NCI-H146 (cell line): Measurements from ENCODE around the gene TADA2B.
A peak's percentile ranks its signal among the peaks of the same experiment; 100 is the strongest.
"Not testable (repeated sequence)": the region's sequence is repeated elsewhere in the genome, so short reads cannot be mapped to it uniquely, and the experiment has no call there.

Experiments
- DNase-seq: peaks from one replicate; lab custom pipeline; 2025; lab: John Stamatoyannopoulos, UW

Gene TADA2B

DNA sequence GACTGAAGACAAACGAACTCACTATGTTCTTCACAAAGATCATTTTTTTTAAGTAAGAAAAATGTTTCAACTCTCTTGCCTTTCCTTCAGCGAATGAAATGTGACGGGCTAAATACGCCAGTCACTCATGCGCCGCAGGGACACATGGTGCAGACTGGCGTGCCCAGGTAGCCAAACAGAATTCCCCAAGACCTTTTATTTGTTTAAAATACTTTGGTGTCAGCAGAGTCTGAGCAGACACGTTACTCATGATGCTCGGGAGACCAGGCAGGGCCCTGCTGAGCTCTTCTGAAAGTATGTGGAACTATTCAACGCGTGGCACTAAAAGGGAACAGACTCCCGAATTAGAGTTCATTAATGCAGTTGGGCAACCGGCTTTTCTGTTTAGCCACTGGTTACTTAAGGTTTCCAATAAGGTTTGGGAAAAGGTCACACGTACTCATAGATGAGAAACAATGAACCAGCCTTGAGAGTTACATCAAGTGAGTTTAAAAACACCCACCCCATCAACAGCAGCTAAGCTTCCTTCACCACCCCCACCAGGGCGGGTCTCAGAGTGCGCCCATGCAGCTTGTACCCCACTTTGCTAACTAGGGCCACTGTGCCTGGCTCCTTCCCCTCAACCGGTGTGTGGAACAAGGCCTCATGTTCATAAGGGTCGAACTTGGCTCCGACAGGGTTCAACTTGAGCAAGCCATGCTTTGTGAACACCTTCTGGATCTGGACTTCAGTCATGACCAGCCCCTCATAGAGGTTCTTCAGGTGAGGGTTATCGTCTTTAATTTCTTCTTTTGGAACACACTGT is 17.4 kb downstream of the TADA2B start:
- no peak for DNase-seq

DNA sequence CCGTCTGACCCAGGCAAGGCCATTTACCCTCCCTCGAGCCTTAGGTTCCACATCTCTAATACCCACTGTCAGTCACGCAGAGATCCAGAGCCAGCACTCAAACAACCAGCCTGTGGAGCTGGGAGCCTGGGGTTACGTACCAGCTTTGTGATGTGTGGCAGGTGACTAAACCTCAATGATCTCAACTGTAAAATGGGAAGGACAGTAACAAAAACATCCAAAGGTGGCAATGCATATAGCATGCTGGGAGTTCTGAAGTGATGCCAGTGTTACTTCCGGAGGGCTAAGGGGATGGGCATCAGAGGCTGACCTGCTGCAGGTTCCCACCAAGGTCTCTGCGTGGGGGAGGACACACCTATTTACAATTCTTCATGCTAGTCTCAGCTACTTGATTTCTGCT is 18.6 kb downstream of the TADA2B start:
- no peak for DNase-seq

DNA sequence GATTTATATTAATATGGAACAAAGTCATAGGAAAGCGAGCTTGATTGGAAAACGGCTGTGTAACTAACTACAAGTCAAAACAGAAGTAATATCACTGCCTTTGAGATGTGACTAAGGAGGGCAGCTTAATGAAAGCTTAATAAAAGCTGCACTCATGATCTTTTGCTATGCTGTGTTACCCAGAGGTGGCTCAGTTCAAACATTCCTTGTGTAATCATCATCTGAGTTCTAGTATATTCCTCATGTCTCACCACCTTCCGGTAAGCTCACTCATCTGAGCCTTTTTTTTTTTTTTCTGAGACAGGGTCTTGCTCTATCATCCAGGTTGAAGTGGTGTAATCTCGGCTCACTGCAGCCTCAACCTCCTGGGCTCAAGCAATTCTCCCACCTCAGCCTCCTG is 19.6 kb downstream of the TADA2B start:
- no peak for DNase-seq

- no peak for DNase-seq
These were observed 20.2 kb downstream of the TADA2B start for GRCh38 chr4:7063362-7063761.

DNA sequence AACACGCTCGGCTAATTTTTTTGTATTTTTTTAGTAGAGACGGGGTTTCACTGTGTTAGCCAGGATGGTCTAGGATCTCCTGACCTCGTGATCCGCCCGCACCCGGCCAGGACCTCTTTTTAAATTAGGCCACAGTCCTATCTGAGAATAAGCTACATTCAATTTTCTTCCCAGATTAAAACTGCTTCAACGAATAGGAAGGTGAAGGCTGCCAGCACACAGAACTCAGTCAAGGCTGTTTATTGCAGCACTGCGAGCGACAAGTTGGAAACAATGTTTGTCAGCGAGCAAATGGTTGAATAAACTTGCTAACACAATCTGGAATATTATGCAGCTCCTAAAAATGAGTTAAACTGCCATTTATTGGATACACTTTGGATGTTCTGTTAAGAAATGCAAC is 22.8 kb downstream of the TADA2B start:
- no peak for DNase-seq

DNA sequence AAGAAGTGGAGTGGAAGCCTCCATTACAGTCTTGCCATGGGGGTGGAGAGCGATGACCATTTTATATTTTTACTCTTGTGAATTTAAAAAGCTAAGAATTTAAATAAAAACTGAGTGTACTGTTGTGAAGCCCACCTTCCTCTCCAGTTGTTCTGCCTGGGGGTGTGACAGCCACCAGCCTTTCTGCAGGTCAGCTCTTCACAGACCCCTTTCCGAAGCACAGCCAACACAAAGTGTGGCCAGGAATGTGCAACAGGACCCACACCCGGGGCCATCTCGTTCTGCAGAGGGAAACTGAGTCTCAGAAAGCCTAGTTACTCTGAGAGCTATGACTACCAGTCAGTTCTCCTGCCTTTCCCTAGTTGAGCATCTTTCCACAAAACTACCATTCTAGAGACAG is 23.3 kb downstream of the TADA2B start:
- no peak for DNase-seq

DNA sequence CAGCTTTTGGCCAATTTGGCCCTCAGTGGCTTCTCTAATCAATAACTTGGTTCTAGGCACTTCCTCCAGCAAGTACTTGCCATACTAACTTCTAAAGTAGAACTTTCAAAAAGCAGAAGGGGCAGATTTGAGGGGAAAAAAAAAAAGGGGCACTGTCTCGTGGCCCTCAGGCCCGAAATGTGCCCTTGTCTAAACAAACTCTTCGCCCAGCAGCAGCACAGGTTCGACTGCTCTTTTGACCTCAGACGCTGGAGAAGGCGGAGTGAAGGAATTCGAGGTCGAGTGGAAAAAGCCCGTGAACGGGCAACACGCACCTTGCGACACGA is 23.9 kb downstream of the TADA2B start:
- no peak for DNase-seq

DNA sequence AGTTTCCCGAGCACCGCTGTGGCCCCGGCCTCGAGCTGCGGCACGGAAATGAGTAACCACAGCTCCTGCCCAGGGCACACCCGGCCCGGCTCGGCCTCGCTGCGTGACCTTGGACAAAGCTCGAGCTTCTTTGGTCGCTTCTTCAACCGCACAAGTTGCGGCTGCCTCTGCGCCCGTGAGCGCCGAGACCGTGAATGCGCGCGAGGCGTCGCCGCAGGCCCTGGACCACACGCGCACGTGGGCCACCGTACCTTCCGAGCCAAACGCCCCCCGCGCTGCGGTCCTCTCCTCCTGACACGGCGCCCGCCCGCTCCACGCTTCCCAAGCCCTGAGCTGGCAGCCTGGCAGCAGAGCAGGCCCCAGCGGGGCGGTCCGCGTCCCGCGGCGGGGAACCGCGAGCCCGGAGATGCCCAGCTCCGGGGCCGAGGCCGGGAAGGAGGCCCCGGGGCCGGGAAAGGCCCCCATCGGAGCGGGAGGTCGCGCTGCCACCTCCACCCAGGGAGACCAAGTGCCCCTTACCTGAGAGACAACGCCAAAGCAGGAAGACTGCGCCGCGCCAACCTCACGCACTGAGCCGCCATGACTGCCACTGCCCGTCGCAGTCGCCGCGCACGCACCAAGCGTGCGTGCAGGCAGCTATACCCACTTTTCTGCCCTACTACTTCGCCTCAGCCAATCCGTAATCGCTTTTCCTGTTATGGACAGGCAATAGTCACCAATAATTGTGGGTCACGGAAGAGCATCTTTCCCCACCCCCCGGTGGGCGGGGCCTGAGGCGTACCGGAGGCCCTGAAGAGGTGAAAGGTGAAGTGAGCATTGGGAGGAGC is 24.5 kb downstream of the TADA2B start, which contains the start of gene GRPEL1:
GRPEL1 (minus strand) TSS at position 613 of the 827 bp plus-strand sequence; CDS start at position 581, 32 bp downstream.
- DNase-seq, result peak; percentile 99

DNA sequence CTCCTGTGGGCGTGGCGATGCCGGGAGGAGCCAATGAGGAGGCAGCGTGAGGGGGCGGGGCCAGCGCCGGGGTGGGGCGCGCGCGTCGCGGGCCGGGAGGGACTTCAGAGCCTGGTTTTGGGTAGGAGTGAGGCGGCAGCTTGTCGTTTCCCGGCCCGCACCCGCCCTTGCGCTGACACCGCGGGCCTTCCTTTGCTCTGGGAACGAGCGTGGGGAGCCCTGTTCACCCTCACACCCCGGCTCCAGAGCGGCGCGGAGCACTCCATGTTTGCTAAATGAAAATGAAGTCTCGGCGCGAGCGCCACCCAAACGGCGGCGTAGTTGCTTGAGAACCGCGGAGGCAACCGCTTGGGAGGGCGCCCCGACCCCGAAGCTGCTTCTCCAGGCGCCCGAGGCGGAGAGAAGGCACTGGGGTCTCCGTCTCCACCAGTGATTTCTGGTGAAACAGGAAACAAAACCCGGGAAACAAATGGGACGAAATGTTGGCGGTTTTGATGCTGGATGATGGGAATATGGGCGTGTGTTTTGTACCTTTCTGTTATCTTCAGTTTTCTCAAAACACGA is 25.2 kb downstream of the TADA2B start:
- no peak for DNase-seq

GRCh38 chr4:7068883-7069282 is 25.7 kb downstream of the TADA2B start:
- DNase-seq, result peak; percentile 15

- peak; percentile 78 for DNase-seq
These were observed 27.7 kb downstream of the TADA2B start for GRCh38 chr4:7070729-7071511.

- no peak for DNase-seq
These were observed 29.9 kb downstream of the TADA2B start for GRCh38 chr4:7073059-7073458.

- peak; percentile 50 for DNase-seq
These were observed 30.6 kb downstream of the TADA2B start for GRCh38 chr4:7073526-7074390.

- DNase-seq, result no peak
These were observed 31.3 kb downstream of the TADA2B start for GRCh38 chr4:7074426-7074825.

DNA sequence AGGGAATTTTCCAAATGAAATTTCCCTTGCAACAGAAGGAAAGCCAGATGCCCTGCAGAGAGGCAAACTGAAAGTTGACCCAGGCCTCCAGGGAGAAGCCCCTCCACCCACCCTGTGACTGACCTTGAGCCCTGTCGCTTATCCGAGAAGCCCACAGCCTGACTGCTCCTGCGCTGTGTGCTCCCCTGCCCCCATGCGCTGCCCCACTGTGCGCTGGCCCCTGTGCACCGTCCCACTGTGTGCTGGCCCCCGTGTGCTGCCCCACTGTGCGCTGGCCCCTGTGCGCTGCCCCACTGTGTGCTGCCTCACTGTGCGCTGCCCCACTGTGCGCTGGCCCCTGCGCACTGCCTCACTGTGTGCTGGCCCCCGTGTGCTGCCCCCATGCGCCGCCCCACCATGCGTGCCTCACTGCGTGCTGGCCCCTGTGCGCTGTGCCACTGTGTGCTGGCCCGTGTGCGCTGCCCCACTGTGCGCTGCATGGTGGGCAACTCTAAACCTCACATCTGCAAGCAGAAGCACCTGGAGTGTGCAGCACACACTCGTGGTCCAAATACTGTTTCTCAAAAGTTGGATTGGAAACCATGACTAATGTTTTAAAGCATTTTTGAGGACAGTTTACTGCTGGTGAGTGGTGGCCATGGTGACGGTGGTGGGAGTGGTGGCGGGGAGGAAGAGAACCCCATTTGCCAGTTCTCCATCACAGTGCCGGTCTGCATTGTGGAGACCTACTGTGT is 33.0 kb downstream of the TADA2B start:
- peak; percentile 2 for DNase-seq

DNA sequence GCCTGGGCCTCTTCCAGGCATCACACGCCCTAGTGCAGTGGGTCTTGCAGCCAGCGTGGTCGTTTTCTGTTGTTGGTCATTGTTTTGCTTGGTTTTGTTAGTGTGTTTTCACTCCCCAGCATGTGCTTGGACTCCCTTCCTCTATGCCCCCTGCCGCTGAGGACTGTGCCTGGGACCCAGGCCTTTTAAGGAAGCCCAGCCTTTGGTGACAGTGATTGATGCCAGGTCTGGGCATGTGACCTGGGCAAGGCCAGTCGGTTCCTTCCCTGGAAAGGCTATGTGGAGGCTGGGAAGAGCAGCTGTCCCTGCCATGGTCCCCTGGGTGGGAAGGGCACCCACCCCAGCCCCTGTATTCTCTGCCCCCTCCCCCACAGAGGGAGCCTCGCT is 33.5 kb downstream of the TADA2B start:
- no peak for DNase-seq

- no peak for DNase-seq
These were observed 34.2 kb downstream of the TADA2B start for GRCh38 chr4:7077371-7077770.

GRCh38 chr4:7078025-7078424 is 34.9 kb downstream of the TADA2B start:
- no peak for DNase-seq

GRCh38 chr4:7079483-7079882 is 36.3 kb downstream of the TADA2B start:
- not testable (repeated sequence) for DNase-seq

DNA sequence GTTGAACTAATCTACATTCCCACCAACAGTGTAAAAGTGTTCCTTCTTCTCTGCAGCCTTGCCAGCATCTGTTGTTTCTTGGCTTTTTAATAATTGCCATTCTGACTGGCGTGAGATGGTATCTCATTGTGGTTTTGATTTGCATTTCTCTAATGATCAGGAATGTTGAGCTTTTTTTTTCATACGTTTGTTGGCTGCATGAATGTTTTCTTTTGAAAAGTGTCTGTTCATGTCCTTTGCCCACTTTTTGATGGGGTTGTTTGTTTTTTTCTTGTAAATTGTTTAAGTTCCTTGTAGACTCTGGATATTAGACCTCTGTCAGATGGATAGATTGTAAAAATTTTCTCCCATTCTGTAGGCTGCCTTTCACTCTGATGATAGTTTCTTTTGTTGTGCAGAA is 36.7 kb downstream of the TADA2B start:
- not testable (repeated sequence) for DNase-seq
